Left lung (tissue), 10 donors: ENCODE measurements around the gene IWS1. TPM values are rescaled to one million over a fixed set of nuclear protein-coding genes. Genes with fewer than 3 reads are reported as not detected.

ENCODE experiments used
- ATAC-seq: fragments of 200-7000 bp; cut with Tn5 transposase; one replicate; pipeline ENCODE4 v1.9.1; 2020; ENCODE audit warnings: moderate library complexity
- DNase-seq, 4 donors: peaks; one replicate each; pipeline ENCODE4 v3.0.0-alpha.2; 2013 to 2020
- H3K27ac ChIP-seq, 2 donors: fragments of 200-600 bp; sonication (generic) in 1 of 2; one replicate each; pipeline versions ENCODE4 v1.5.0 to v1.8.0; 2020 to 2021
- H3K27me3 ChIP-seq, 2 donors: fragments of 200-600 bp; sonication (generic) in 1 of 2; one replicate each; pipeline versions ENCODE4 v1.5.0 to v1.8.0; 2020 to 2021
- H3K36me3 ChIP-seq, 2 donors: fragments of 200-600 bp; sonication (generic) in 1 of 2; one replicate each; pipeline versions ENCODE4 v1.5.0 to v1.8.0; 2020 to 2021
- H3K4me1 ChIP-seq, 2 donors: fragments of 200-600 bp; one replicate each; pipeline ENCODE4 v1.8.0; 2021
- H3K4me3 ChIP-seq, 2 donors: fragments of 200-600 bp; sonication (generic) in 1 of 2; one replicate each; pipeline versions ENCODE4 v1.5.0 to v1.8.0; 2020 to 2021; ENCODE audit warnings: mild to moderate bottlenecking in 1 of 2
- H3K9me3 ChIP-seq, 2 donors: fragments of 200-600 bp; sonication (generic) in 1 of 2; one replicate each; pipeline versions ENCODE4 v1.5.0 to v1.8.0; 2020 to 2021
- intact Hi-C, 2 donors: fragments of 100-400 bp; cut with DNase I; formaldehyde crosslinking; loops; one replicate each; pipeline versions ENCODE4 v1.11.2 to v1.14.2; 2022
- polyA plus RNA-seq, 6 donors: library from polyadenylated mRNA; unstranded; fragments of 120-200 nt; gene quantifications; one replicate each; pipeline ENCODE4 v1.2.1, GENCODE V29; 2013; ENCODE audit not compliant: insufficient read length in 6 of 6
- total RNA-seq, 2 donors: library from RNA; stranded (reverse); fragmentation: NEBNext Ultra II Directional; extraction: Animal tissue kit (Norgen Biotek cat#: 25700); gene quantifications; one replicate each; pipeline ENCODE4 v1.2.1, GENCODE V29; 2021
- TF ChIP-seq, protein P1 (sequence below), 2 donors: fragments of 200-600 bp; sonication (generic) in 1 of 2; IDR thresholded peaks; one replicate each; pipeline versions ENCODE4 v1.5.0 to v1.8.0; 2021; ENCODE audit warnings: antibody characterized with exemption in 2 of 2
- donor health status: DM: no; HTN: yes; CAD: no.
- donor health status: DM: no; HTN: no; CAD: no.

The IWS1 gene
- total and polyA plus RNA-seq, 8 donors: 37.2 to 72.9 (median 67.5) TPM

DNA sequence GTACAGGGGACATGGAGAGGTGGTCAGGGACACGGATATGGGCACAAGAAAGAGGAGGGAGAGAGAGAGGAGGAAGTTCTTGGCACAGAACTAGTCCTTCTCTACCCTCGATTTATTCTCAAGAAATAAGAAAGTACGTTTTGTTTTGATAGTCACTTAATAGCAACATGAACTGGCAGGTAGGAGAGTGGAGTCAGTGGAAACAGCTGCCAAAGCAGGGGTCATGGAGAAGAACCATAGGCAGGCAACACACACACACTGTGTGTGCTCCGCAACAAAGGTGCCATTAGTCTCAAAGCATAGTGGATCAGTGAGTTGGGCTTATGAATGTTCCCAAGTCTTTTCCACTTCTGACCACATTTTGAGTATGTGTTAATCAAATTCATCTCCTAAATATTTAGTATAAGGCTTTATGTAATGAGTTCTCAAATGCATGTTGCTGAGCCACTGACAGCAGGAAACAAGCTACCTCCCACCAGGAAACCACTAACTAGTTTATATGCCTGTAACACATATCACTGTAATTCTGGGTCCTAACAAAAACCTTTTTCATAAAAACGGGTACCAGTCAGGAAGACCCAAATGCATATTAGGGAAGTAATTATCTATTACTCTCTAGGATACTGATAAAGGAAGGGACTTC lies 41.1 kb downstream of the IWS1 start:
- no peak overlapping the region for H3K4me3 ChIP-seq
- intact Hi-C loops: no loop called here

DNA sequence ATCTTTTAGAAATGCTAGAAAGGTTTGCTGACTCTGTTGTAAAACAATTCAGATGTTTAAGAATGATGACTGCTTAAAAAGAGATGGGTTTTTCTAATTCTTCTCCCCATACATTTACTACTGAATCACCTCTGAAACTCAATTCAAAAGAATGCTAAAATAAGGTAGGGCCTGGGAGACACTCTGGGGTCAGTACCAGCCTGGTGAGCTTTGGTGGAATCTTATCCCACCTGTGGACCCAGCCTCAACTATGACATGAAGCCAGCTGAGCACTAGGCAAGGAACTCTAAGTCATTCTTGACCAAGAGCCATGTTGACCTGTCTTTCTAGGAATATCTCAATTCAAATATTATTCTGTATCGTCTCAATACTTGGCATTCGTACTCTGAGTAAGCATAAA lies 44.3 kb downstream of the IWS1 start:
- no peaks in the 10 kb centered on the region for H3K27me3 ChIP-seq
- H3K9me3 ChIP-seq: no peaks in the 10 kb centered on the region
- intact Hi-C loops: no loop called here
- TF ChIP-seq, protein P1, sequence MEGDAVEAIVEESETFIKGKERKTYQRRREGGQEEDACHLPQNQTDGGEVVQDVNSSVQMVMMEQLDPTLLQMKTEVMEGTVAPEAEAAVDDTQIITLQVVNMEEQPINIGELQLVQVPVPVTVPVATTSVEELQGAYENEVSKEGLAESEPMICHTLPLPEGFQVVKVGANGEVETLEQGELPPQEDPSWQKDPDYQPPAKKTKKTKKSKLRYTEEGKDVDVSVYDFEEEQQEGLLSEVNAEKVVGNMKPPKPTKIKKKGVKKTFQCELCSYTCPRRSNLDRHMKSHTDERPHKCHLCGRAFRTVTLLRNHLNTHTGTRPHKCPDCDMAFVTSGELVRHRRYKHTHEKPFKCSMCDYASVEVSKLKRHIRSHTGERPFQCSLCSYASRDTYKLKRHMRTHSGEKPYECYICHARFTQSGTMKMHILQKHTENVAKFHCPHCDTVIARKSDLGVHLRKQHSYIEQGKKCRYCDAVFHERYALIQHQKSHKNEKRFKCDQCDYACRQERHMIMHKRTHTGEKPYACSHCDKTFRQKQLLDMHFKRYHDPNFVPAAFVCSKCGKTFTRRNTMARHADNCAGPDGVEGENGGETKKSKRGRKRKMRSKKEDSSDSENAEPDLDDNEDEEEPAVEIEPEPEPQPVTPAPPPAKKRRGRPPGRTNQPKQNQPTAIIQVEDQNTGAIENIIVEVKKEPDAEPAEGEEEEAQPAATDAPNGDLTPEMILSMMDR (IDR thresholded peaks at IDR 0.05): no peak
- DNase-seq (no peak), ATAC-seq (no peak)
- no peak overlapping the region for H3K4me3 ChIP-seq
- peaks cover 0 to 71% of the 10 kb centered on the region in 2 donors for H3K36me3 ChIP-seq
- H3K27ac ChIP-seq: no peak overlapping the region
- peaks cover 0 to 12% of the 10 kb centered on the region in 2 donors for H3K4me1 ChIP-seq

More for the DNA sequence above, 41.1 kb downstream of the IWS1 start:
- TF ChIP-seq, protein P1 (IDR thresholded peaks at IDR 0.05): no peak
- Histone ChIP-seq H3K9me3 (no peaks in the 10 kb centered on the region), H3K36me3 (peaks cover 0 to 97% of the 10 kb centered on the region in 2 donors), H3K4me1 (peaks cover 0 to 12% of the 10 kb centered on the region in 2 donors), H3K27me3 (no peaks in the 10 kb centered on the region), H3K27ac (no peak overlapping the region)
- ATAC-seq: no peak
- DNase-seq: no peak

DNA sequence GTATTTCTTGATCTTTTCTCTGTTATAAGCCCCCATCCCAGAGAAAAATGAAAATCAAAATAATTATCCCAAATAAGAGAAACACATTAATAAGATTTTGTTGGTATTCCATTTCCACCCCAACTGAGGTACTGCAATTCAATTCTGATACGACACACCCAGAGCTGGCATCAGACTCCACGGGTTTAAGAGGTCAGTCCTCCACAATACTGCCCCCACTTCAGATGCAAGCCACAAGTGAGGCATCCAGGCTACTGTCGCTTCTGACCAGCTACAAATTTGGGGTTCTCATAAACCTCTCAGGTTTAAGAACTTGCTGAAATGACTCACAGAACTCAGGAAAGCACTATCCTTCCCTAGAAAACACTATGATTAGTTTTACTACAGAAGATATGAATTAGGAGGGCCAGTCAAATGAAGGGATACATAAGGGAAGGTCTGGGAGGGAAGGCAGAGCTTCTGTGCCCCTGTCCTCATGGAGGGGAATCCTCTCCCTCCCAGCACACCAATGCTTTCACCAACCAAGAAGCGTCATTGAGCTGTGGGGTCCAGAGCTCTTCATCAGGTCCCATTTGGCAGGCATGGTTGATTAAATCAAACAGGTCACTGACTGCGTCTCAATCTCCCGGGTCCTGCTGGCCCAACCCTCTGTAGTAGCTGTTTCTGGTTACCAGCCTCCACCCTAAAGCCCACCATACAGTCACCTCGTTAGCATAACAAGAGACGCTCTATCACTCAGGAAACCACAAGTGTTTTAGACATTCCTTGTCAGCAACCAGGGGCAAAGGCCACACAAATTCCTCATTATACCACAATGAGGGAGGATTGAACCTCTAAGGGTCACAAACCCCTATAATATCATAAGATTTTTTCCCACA lies 46.2 kb downstream of the IWS1 start:
- no peak for ATAC-seq
- Histone ChIP-seq H3K27me3 (no peaks in the 10 kb centered on the region), H3K27ac (no peak overlapping the region), H3K4me3 (no peak overlapping the region), H3K4me1 (no peaks in the 10 kb centered on the region), H3K36me3 (peaks cover 0 to 52% of the 10 kb centered on the region in 2 donors), H3K9me3 (peaks cover 0 to 5% of the 10 kb centered on the region in 2 donors)
- TF ChIP-seq, protein P1 (IDR thresholded peaks at IDR 0.05): no peak
- intact Hi-C loops: no loop called here
- no peak for DNase-seq

DNA sequence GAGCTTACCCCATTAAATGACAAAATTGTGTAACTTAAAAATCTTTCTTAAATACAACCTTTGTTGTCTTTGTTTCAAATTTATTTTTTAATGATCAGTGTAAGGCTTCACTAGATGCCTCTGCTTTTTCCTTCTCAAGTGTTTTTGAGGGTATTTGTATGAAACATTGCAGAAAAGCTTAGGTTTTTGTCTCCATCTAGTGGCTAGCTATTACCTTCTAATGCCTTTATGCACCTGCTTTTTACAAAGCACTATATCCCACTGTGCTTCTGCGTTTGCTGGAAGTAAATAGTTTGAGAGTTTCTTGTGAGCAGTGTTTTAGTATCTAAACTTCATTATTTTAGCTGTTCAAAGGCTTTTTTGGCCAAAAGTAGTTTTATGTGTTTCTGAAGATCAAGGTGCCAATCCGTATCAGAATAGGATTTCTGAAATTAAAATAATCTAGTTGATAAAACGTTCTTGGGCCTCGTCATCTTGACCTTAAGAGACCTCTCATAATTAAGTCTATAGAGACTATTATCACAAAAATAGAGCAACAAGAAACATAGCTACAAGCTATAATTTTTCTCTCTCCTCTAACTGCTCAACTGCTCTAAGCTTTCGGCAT lies 47.0 kb downstream of the IWS1 start:
- peaks cover 0 to 5% of the 10 kb centered on the region in 2 donors for H3K9me3 ChIP-seq
- no peak overlapping the region for H3K4me3 ChIP-seq
- intact Hi-C loops: no loop called here
- DNase-seq (peak in 2 of 4 donors; percentile 46 to 68), ATAC-seq (peak; percentile 79)
- no peaks in the 10 kb centered on the region for H3K4me1 ChIP-seq
- peaks cover 0 to 44% of the 10 kb centered on the region in 2 donors for H3K36me3 ChIP-seq
- H3K27ac ChIP-seq: no peak overlapping the region
- TF ChIP-seq, protein P1 (IDR thresholded peaks at IDR 0.05): peak; percentile 42 to 52
- no peaks in the 10 kb centered on the region for H3K27me3 ChIP-seq

DNA sequence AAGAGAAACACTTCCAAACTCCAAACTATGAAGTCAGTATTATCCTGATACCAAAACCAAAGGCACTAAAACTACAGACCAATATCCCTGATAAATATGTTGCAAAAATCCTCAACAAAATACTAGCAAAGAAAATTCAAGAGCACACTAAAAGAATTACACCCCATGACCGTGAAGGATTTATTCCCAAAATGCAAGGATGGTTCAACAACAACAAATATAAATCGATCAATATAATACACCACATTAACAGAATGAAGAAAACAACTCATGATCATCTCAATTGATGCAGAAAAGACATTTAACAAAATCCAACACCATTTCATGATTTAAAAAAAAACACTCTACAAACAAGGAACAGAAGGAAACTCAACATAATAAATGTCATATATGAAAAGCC lies 50.5 kb downstream of the IWS1 start:
- DNase-seq (no peak), ATAC-seq (no peak)
- Histone ChIP-seq H3K9me3 (peaks cover 0 to 5% of the 10 kb centered on the region in 2 donors), H3K27ac (no peak overlapping the region), H3K36me3 (peaks cover 0 to 12% of the 10 kb centered on the region in 2 donors), H3K27me3 (no peaks in the 10 kb centered on the region), H3K4me1 (no peaks in the 10 kb centered on the region), H3K4me3 (no peak overlapping the region)
- intact Hi-C loops: no loop called here
- TF ChIP-seq, protein P1 (IDR thresholded peaks at IDR 0.05): no peak
